WTC11 (cell line): Measurements from ENCODE around the gene RUNX1.

Source experiments
- ATF1 ChIP-seq: sonication (generic); formaldehyde crosslinking; IDR thresholded peaks from 2 replicates; pipeline ENCODE4 v1.8.1; 2023; ENCODE audit warnings: mild to moderate bottlenecking, moderate library complexity, missing genetic modification reagents
- TF ChIP-seq, protein P1 (sequence below): fragments of 200-600 bp; IDR thresholded peaks from 2 replicates; pipeline ENCODE4 v1.8.0; 2022; ENCODE audit warnings: antibody characterized with exemption
- TF ChIP-seq, protein P2 (sequence below): sonication (generic); formaldehyde crosslinking; IDR thresholded peaks from 2 replicates; pipeline ENCODE4 v1.8.1; 2023; ENCODE audit warnings: mild to moderate bottlenecking, missing genetic modification reagents, moderate library complexity
- TF ChIP-seq, protein P3 (sequence below): sonication (generic); formaldehyde crosslinking; IDR thresholded peaks from 2 replicates; pipeline ENCODE4 v1.8.1; 2023; ENCODE audit warnings: mild to moderate bottlenecking, missing genetic modification reagents, borderline replicate concordance

DNA sequence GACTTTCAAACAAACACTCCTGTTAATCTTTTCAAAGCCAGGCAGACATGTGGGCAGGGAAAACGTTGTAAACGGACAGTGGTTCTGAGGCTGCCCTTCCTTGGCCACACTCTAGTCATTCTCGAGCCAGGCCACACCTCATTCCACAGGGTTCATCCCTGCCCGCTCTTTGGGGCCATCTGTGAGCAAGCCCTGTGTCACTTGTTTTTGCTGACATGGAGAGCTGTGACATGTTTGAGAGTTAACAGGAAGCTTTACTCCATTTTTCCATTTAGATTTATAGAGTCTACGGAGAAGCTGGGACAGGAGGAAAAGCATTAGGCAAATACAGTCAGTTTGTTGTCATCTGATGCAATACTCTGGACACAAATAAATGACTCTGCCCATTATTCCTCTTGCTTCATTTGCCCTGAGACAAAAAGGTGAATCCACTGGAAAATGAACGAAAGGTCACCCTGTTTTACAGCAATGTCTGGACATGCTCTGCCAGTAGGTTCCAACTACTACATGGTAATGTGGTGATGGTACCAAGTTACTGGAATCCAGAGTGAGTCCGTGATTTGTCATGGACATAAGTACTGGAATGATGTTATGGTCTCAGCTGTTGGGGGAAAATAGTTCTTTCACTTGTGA is 253.4 kb downstream of the RUNX1 start:
- TF ChIP-seq, protein P1, sequence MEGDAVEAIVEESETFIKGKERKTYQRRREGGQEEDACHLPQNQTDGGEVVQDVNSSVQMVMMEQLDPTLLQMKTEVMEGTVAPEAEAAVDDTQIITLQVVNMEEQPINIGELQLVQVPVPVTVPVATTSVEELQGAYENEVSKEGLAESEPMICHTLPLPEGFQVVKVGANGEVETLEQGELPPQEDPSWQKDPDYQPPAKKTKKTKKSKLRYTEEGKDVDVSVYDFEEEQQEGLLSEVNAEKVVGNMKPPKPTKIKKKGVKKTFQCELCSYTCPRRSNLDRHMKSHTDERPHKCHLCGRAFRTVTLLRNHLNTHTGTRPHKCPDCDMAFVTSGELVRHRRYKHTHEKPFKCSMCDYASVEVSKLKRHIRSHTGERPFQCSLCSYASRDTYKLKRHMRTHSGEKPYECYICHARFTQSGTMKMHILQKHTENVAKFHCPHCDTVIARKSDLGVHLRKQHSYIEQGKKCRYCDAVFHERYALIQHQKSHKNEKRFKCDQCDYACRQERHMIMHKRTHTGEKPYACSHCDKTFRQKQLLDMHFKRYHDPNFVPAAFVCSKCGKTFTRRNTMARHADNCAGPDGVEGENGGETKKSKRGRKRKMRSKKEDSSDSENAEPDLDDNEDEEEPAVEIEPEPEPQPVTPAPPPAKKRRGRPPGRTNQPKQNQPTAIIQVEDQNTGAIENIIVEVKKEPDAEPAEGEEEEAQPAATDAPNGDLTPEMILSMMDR, result no peak
- TF ChIP-seq, protein P2, sequence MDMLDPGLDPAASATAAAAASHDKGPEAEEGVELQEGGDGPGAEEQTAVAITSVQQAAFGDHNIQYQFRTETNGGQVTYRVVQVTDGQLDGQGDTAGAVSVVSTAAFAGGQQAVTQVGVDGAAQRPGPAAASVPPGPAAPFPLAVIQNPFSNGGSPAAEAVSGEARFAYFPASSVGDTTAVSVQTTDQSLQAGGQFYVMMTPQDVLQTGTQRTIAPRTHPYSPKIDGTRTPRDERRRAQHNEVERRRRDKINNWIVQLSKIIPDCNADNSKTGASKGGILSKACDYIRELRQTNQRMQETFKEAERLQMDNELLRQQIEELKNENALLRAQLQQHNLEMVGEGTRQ (CRISPR knock-in tag), result no peak
- TF ChIP-seq ATF1 (CRISPR knock-in tag), result no peak
- TF ChIP-seq, protein P3, sequence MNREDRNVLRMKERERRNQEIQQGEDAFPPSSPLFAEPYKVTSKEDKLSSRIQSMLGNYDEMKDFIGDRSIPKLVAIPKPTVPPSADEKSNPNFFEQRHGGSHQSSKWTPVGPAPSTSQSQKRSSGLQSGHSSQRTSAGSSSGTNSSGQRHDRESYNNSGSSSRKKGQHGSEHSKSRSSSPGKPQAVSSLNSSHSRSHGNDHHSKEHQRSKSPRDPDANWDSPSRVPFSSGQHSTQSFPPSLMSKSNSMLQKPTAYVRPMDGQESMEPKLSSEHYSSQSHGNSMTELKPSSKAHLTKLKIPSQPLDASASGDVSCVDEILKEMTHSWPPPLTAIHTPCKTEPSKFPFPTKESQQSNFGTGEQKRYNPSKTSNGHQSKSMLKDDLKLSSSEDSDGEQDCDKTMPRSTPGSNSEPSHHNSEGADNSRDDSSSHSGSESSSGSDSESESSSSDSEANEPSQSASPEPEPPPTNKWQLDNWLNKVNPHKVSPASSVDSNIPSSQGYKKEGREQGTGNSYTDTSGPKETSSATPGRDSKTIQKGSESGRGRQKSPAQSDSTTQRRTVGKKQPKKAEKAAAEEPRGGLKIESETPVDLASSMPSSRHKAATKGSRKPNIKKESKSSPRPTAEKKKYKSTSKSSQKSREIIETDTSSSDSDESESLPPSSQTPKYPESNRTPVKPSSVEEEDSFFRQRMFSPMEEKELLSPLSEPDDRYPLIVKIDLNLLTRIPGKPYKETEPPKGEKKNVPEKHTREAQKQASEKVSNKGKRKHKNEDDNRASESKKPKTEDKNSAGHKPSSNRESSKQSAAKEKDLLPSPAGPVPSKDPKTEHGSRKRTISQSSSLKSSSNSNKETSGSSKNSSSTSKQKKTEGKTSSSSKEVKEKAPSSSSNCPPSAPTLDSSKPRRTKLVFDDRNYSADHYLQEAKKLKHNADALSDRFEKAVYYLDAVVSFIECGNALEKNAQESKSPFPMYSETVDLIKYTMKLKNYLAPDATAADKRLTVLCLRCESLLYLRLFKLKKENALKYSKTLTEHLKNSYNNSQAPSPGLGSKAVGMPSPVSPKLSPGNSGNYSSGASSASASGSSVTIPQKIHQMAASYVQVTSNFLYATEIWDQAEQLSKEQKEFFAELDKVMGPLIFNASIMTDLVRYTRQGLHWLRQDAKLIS (CRISPR knock-in tag), result no peak
